HEK293T (cell line): ENCODE results near the gene USP46.

Experiments used
- BHLHE40 ChIP-seq: fragments of 450-650 bp; IDR thresholded peaks from 2 replicates; pipeline ENCODE4 v1.6.1; 2016; ENCODE audit warnings: mild to moderate bottlenecking, moderate library complexity, borderline replicate concordance
- CTBP1 ChIP-seq: fragments of 450-650 bp; IDR thresholded peaks from 2 replicates; pipeline ENCODE4 v1.6.1; 2016; ENCODE audit warnings: borderline replicate concordance
- FOXK2 ChIP-seq: fragments of 450-650 bp; IDR thresholded peaks from 2 replicates; pipeline ENCODE4 v1.6.1; 2016; ENCODE audit warnings: mild to moderate bottlenecking
- FOXM1 ChIP-seq: fragments of 450-650 bp; IDR thresholded peaks from 2 replicates; pipeline ENCODE4 v1.6.1; 2017; ENCODE audit warnings: mild to moderate bottlenecking, borderline replicate concordance
- L3MBTL2 ChIP-seq: fragments of 450-650 bp; conservative IDR thresholded peaks from 2 replicates; pipeline ENCODE4 v1.6.1; 2016; ENCODE audit warnings: mild to moderate bottlenecking
- LEF1 ChIP-seq: fragments of 450-650 bp; IDR thresholded peaks from 2 replicates; pipeline ENCODE4 v1.6.1; 2017; ENCODE audit warnings: mild to moderate bottlenecking, borderline replicate concordance
- SP1 ChIP-seq: fragments of 450-650 bp; IDR thresholded peaks from 2 replicates; pipeline ENCODE4 v1.6.1; 2017
- ZNF384 ChIP-seq: fragments of 450-650 bp; IDR thresholded peaks from 2 replicates; pipeline ENCODE4 v1.6.1; 2016

DNA sequence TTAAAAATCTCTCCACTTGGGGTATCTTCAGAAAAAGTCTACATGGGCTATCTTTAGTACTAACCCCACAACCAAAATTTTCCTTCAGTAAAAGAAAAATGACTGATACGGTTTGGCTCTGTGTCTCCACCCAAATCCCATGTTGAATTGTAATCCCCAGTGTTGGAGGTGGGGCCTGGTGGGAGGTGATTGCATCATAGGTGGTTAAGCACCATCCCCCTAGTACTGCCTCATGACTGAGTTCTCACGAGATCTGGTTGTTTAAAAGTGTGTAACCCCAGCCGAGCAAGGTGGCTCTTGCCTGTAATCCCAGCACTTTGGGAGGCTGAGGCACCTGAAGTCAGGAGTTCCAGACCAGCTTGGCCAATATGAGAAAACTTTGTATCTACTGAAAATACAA lies 66.8 kb downstream of the USP46 start:
- TF ChIP-seq ZNF384: no peak
- no peak for TF ChIP-seq FOXK2
- TF ChIP-seq CTBP1: no peak
- TF ChIP-seq BHLHE40: no peak
- no peak for TF ChIP-seq LEF1
- TF ChIP-seq L3MBTL2: no peak
- TF ChIP-seq FOXM1: no peak
- no peak for TF ChIP-seq SP1
